ENCODE data around the gene SPX. TPM values are rescaled to one million over a fixed set of nuclear protein-coding genes. Genes with fewer than 3 reads are reported as not detected.

The SPX gene
- total and polyA plus RNA-seq, 2 of the 8 experiments (the other 6 are each of a cell fraction or from before 2014, with no cell fraction given), result 1.2 to 1.3 TPM

- Histone ChIP-seq H4K91ac (replicated peaks; ENCODE audit: insufficient read length, low read length) (no peak overlapping the region), H3K4me2 (ENCODE audit: insufficient read depth in 1 of 2, low read depth in 2 of 2, low read length in 2 of 2) (no peak overlapping the region), H3K9ac (replicated peaks in 1 of 4; ENCODE audit: extremely low read depth in 1 of 4, low read depth in 3 of 4, low read length in 3 of 4) (no peak overlapping the region), H3K14ac (ENCODE audit: insufficient read length) (no peak overlapping the region), H3K27ac (ENCODE audit: low read depth, low read length) (no peak overlapping the region), H3K27me3 (replicated peaks in 1 of 4; ENCODE audit: control insufficient read depth in 3 of 4, extremely low read depth in 1 of 4, insufficient read depth in 3 of 4, low read length in 3 of 4) (no peaks in the 10 kb centered on the region), H3K56ac (replicated peaks; ENCODE audit: insufficient read length, low read depth, low read length) (no peak overlapping the region), H3K79me1 (ENCODE audit: low read depth, low read length) (no peaks in the 10 kb centered on the region), H4K20me1 (replicated peaks in 1 of 2; ENCODE audit: control insufficient read depth in 1 of 2, insufficient read depth in 2 of 2, low read length in 2 of 2) (peaks cover 0 to 3% of the 10 kb centered on the region in 2 experiments), H3K4me3 (ENCODE audit: extremely low read depth in 1 of 4, insufficient read depth in 2 of 4, low read depth in 3 of 4, low read length in 4 of 4) (no peak overlapping the region), H2AFZ (ENCODE audit: low read length) (no peak overlapping the region), H3K18ac (ENCODE audit: extremely low read depth, low read length) (no peak overlapping the region), H3K23ac (ENCODE audit: insufficient read length) (no peak overlapping the region), H2BK5ac (ENCODE audit: low read depth, low read length) (no peak overlapping the region), H4K5ac (ENCODE audit: insufficient read length, low read depth, low read length) (no peak overlapping the region), H3K4ac (replicated peaks; ENCODE audit: insufficient read length, low read depth, low read length) (no peak overlapping the region), H4K8ac (ENCODE audit: extremely low read depth, insufficient read depth, low read length) (no peak overlapping the region), H2BK20ac (ENCODE audit: low read length) (no peak overlapping the region), H3K9me3 (ENCODE audit: insufficient read depth in 2 of 2, low read depth in 1 of 2, low read length in 1 of 2) (no peaks in the 10 kb centered on the region), H2BK12ac (ENCODE audit: low read depth, low read length) (no peak overlapping the region), H3K79me2 (ENCODE audit: control insufficient read depth in 1 of 2, insufficient read depth in 2 of 2, low read length in 2 of 2) (no peaks in the 10 kb centered on the region), H2BK15ac (ENCODE audit: low read length) (no peak overlapping the region), H3K23me2 (ENCODE audit: low read depth, low read length) (no peaks in the 10 kb centered on the region), H3K36me3 (ENCODE audit: control insufficient read depth in 2 of 4, insufficient read depth in 4 of 4, low read length in 3 of 4) (peaks cover 0 to 31% (median 4%) of the 10 kb centered on the region in 4 experiments; a peak in 5 of 8 replicates), H2BK120ac (replicated peaks; ENCODE audit: low read depth, low read length) (no peak overlapping the region), H2AK5ac (ENCODE audit: low read depth, low read length) (no peak overlapping the region), H3K4me1 (replicated peaks in 1 of 4; ENCODE audit: control insufficient read depth in 3 of 4, insufficient read depth in 4 of 4, low read length in 3 of 4) (no peaks in the 10 kb centered on the region)
- ChIA-PET CTCF (ENCODE audit: partially characterized antibody) (no interaction called here), POLR2A (ENCODE audit: partially characterized antibody) (interaction anchor here (0.8 to 1.1 kb wide), 4 partner anchors 10 to 15 kb away, joined by 3 to 4 read pairs (median 3); partner anchors contain the start of genes GOLT1B and RECQL)
- FAIRE-seq, result no peak
- DNase-seq (ENCODE audit: low read depth in 1 of 2, low spot score in 2 of 2), result no peak
- WGBS, 2 experiments (ENCODE audit: extremely low coverage in 1 of 2, insufficient coverage in 1 of 2, insufficient read length in 1 of 2, insufficient replicate concordance in 2 of 2, low coverage in 1 of 2, low lambda C conversion rate in 2 of 2, missing lambda C conversion rate in 1 of 2), result 89% methylated on average over 2 of the region's 2 CpGs; no CpG with 5 or more reads in 1 of the 2 experiments
- no peak for TF ChIP-seq KDM4A (IDR thresholded peaks at IDR 0.05; ENCODE audit: low read depth, low read length, severe bottlenecking)
- TF ChIP-seq TAF1 (IDR thresholded peaks at IDR 0.05; ENCODE audit: low read depth, low read length), result no peak
Observed at GRCh38 chr12:21516281-21516680, 9.8 kb upstream of the SPX start.

Measured in H1 (cell line).